Liver (tissue), 3 donors: ENCODE results near the gene FAM219A.

Experiments
- JUND ChIP-seq, 2 donors: IDR thresholded peaks; 2 replicates each; pipeline ENCODE4 v1.6.1; 2016; ENCODE audit warnings: antibody characterized with exemption in 2 of 2
- NR2F2 ChIP-seq: IDR thresholded peaks from 2 replicates; pipeline ENCODE4 v1.6.1; 2016; ENCODE audit warnings: antibody characterized with exemption
- RAD21 ChIP-seq, 2 donors: IDR thresholded peaks; 2 replicates each; pipeline ENCODE4 v1.6.1; 2016; ENCODE audit warnings: antibody characterized with exemption in 2 of 2, mild to moderate bottlenecking in 2 of 2
- SP1 ChIP-seq: IDR thresholded peaks from 2 replicates; pipeline ENCODE4 v1.6.1; 2018; ENCODE audit warnings: antibody characterized with exemption, mild to moderate bottlenecking
- TAF1 ChIP-seq: conservative IDR thresholded peaks from 2 replicates; pipeline ENCODE4 v1.6.1; 2016; ENCODE audit warnings: antibody characterized with exemption, mild to moderate bottlenecking
- YY1 ChIP-seq: IDR thresholded peaks from 2 replicates; pipeline ENCODE4 v1.6.1; 2016; ENCODE audit warnings: antibody characterized with exemption, mild to moderate bottlenecking
- TF ChIP-seq, protein P1 (sequence below): fragments of 150-350 bp; IDR thresholded peaks from 2 replicates; pipeline ENCODE4 v1.5.1; 2017; ENCODE audit warnings: improper control_type of control experiment, low read depth, low read length; ENCODE audit not compliant: missing input control
- TF ChIP-seq, protein P2 (sequence below): IDR thresholded peaks from 2 replicates; pipeline ENCODE4 v1.6.1; 2016; ENCODE audit warnings: antibody characterized with exemption
- TF ChIP-seq, protein P3 (sequence below): IDR thresholded peaks from 2 replicates; pipeline ENCODE4 v1.6.1; 2016; ENCODE audit warnings: antibody characterized with exemption
- TF ChIP-seq, protein P4 (sequence below): IDR thresholded peaks from 2 replicates; pipeline ENCODE4 v1.6.1; 2016; ENCODE audit warnings: antibody characterized with exemption
- TF ChIP-seq, protein P5 (sequence below): IDR thresholded peaks from 2 replicates; pipeline ENCODE4 v1.6.1; 2016; ENCODE audit warnings: antibody characterized with exemption, mild to moderate bottlenecking
- donor health status: healthy.
- donor health status: healthy.

DNA sequence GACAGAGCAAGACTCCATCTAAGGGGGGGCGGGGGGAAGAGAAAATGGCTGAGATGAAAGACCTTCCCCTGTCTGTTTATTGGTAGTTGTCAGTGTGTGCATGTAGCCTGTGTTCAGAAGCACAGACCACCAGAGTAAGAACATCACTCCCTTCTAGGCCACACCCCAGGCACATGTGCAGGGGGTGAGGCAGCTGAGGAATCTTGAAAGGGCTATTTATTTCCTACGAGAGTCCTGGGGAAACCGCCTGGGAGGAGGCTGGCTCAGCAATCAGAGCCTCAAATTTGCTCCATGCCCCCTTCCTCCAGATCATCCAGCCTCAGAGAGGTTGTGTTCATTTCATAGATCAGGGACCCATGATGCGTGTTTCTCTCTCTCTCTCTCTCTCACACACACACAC is 88.7 kb downstream of the FAM219A start:
- TF ChIP-seq NR2F2, result no peak
- TF ChIP-seq, protein P1, sequence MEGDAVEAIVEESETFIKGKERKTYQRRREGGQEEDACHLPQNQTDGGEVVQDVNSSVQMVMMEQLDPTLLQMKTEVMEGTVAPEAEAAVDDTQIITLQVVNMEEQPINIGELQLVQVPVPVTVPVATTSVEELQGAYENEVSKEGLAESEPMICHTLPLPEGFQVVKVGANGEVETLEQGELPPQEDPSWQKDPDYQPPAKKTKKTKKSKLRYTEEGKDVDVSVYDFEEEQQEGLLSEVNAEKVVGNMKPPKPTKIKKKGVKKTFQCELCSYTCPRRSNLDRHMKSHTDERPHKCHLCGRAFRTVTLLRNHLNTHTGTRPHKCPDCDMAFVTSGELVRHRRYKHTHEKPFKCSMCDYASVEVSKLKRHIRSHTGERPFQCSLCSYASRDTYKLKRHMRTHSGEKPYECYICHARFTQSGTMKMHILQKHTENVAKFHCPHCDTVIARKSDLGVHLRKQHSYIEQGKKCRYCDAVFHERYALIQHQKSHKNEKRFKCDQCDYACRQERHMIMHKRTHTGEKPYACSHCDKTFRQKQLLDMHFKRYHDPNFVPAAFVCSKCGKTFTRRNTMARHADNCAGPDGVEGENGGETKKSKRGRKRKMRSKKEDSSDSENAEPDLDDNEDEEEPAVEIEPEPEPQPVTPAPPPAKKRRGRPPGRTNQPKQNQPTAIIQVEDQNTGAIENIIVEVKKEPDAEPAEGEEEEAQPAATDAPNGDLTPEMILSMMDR, result no peak
- TF ChIP-seq, protein P2, sequence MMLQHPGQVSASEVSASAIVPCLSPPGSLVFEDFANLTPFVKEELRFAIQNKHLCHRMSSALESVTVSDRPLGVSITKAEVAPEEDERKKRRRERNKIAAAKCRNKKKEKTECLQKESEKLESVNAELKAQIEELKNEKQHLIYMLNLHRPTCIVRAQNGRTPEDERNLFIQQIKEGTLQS, result no peak
- no peak for TF ChIP-seq TAF1
- no peak for TF ChIP-seq YY1
- TF ChIP-seq, protein P3, sequence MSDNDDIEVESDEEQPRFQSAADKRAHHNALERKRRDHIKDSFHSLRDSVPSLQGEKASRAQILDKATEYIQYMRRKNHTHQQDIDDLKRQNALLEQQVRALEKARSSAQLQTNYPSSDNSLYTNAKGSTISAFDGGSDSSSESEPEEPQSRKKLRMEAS, result no peak
- TF ChIP-seq RAD21 (IDR thresholded peaks at IDR 0.05), result no peak
- TF ChIP-seq, protein P4, sequence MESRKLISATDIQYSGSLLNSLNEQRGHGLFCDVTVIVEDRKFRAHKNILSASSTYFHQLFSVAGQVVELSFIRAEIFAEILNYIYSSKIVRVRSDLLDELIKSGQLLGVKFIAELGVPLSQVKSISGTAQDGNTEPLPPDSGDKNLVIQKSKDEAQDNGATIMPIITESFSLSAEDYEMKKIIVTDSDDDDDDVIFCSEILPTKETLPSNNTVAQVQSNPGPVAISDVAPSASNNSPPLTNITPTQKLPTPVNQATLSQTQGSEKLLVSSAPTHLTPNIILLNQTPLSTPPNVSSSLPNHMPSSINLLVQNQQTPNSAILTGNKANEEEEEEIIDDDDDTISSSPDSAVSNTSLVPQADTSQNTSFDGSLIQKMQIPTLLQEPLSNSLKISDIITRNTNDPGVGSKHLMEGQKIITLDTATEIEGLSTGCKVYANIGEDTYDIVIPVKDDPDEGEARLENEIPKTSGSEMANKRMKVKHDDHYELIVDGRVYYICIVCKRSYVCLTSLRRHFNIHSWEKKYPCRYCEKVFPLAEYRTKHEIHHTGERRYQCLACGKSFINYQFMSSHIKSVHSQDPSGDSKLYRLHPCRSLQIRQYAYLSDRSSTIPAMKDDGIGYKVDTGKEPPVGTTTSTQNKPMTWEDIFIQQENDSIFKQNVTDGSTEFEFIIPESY, result no peak
- TF ChIP-seq, protein P5, sequence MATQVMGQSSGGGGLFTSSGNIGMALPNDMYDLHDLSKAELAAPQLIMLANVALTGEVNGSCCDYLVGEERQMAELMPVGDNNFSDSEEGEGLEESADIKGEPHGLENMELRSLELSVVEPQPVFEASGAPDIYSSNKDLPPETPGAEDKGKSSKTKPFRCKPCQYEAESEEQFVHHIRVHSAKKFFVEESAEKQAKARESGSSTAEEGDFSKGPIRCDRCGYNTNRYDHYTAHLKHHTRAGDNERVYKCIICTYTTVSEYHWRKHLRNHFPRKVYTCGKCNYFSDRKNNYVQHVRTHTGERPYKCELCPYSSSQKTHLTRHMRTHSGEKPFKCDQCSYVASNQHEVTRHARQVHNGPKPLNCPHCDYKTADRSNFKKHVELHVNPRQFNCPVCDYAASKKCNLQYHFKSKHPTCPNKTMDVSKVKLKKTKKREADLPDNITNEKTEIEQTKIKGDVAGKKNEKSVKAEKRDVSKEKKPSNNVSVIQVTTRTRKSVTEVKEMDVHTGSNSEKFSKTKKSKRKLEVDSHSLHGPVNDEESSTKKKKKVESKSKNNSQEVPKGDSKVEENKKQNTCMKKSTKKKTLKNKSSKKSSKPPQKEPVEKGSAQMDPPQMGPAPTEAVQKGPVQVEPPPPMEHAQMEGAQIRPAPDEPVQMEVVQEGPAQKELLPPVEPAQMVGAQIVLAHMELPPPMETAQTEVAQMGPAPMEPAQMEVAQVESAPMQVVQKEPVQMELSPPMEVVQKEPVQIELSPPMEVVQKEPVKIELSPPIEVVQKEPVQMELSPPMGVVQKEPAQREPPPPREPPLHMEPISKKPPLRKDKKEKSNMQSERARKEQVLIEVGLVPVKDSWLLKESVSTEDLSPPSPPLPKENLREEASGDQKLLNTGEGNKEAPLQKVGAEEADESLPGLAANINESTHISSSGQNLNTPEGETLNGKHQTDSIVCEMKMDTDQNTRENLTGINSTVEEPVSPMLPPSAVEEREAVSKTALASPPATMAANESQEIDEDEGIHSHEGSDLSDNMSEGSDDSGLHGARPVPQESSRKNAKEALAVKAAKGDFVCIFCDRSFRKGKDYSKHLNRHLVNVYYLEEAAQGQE, result no peak
- TF ChIP-seq SP1, result no peak
- no peak for TF ChIP-seq JUND (IDR thresholded peaks at IDR 0.05)
